Mucosa of descending colon (tissue), 3 donors: ENCODE data around the gene ZNF460. TPM values are rescaled to one million over a fixed set of nuclear protein-coding genes. Genes with fewer than 3 reads are reported as not detected.
A peak's percentile ranks its signal among the peaks of the same experiment; 100 is the strongest.
"Not testable (repeated sequence)": the region's sequence is repeated elsewhere in the genome, so short reads cannot be mapped to it uniquely, and the experiment has no call there.

Experiments
- ATAC-seq: fragments of 200-7000 bp; cut with Tn5 transposase; one replicate; pipeline ENCODE4 v1.9.1; 2020; ENCODE audit warnings: mild to moderate bottlenecking, moderate library complexity
- DNase-seq, 3 donors: peaks; one replicate each; pipeline ENCODE4 v3.0.0-alpha.2; 2020
- H3K36me3 ChIP-seq: fragments of 200-600 bp; one replicate; pipeline ENCODE4 v1.8.0; 2021; ENCODE audit warnings: low read depth, mild to moderate bottlenecking
- H3K4me1 ChIP-seq: fragments of 200-600 bp; one replicate; pipeline ENCODE4 v1.8.0; 2021; ENCODE audit warnings: low read depth, mild to moderate bottlenecking
- H3K4me3 ChIP-seq: fragments of 200-600 bp; one replicate; pipeline ENCODE4 v1.8.0; 2021; ENCODE audit warnings: mild to moderate bottlenecking
- H3K9me3 ChIP-seq: fragments of 200-600 bp; one replicate; pipeline ENCODE4 v1.8.0; 2021; ENCODE audit warnings: mild to moderate bottlenecking
- intact Hi-C, 2 donors: fragments of 100-400 bp; cut with DNase I in 1 of 2; cut with micrococcal nuclease in 1 of 2; formaldehyde crosslinking; loops; one replicate each; pipeline versions ENCODE4 v1.11.0 to v1.11.1; 2022; cut with DNase I, micrococcal nuclease
- total RNA-seq, 3 donors: library from RNA; stranded (reverse); fragmentation: NEBNext Ultra II Directional in 2 of 3; extraction: Animal tissue kit (Norgen Biotek cat#: 25700) in 2 of 3; gene quantifications; one replicate each; pipeline versions ENCODE4 v1.2.1 to v1.2.4, GENCODE V29; 2021 to 2023
- TF ChIP-seq, protein P1 (sequence below): fragments of 200-600 bp; IDR thresholded peaks from one replicate; pipeline ENCODE4 v1.8.0; 2022; ENCODE audit warnings: antibody characterized with exemption, mild to moderate bottlenecking
- donor health status: DM: no; HTN: no; CAD: no; lungs with moderate emphysema.
- donor health status: DM: no; HTN: no; CAD: no.
- donor health status: DM: no; HTN: yes; CAD: no.

The ZNF460 gene
- total RNA-seq, 3 donors from 2014 or later: 25.7 to 55.8 (median 42.2) TPM

DNA sequence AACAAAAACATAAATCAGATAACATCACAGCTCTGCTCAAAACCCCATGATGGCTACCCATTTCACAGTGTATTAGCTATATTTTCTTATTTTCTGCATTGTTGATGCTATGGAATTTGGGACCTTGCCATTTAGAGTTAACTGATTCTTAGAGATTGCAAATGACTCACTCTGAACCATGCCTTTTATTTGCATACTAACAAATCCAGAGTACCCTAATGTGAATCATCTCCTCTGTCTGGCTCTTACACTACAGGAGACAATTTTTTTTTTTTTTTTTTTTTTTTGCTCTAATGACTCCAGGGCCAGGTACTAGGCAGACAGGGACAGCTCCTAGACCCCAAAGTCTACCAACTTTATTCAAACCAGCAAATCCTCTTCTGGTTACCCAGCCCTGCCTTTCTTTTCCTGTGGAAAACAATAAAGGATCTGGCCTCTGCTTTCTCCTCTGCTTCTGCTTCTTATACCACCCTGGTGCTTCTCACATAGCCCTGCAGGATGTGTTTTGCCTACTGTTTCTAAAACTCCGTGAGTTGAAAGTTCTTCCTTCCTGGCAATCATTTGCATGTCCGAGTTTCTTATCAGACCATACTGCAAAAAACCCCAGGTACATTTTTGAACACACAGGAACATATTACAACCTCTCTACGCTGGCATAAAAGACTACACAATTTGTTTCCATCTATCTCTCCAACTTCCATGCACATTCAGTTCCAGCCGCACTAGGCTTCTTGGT lies 10.6 kb upstream of the ZNF460 start:
- TF ChIP-seq, protein P1, sequence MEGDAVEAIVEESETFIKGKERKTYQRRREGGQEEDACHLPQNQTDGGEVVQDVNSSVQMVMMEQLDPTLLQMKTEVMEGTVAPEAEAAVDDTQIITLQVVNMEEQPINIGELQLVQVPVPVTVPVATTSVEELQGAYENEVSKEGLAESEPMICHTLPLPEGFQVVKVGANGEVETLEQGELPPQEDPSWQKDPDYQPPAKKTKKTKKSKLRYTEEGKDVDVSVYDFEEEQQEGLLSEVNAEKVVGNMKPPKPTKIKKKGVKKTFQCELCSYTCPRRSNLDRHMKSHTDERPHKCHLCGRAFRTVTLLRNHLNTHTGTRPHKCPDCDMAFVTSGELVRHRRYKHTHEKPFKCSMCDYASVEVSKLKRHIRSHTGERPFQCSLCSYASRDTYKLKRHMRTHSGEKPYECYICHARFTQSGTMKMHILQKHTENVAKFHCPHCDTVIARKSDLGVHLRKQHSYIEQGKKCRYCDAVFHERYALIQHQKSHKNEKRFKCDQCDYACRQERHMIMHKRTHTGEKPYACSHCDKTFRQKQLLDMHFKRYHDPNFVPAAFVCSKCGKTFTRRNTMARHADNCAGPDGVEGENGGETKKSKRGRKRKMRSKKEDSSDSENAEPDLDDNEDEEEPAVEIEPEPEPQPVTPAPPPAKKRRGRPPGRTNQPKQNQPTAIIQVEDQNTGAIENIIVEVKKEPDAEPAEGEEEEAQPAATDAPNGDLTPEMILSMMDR: no peak
- intact Hi-C loops: no loop called here

DNA sequence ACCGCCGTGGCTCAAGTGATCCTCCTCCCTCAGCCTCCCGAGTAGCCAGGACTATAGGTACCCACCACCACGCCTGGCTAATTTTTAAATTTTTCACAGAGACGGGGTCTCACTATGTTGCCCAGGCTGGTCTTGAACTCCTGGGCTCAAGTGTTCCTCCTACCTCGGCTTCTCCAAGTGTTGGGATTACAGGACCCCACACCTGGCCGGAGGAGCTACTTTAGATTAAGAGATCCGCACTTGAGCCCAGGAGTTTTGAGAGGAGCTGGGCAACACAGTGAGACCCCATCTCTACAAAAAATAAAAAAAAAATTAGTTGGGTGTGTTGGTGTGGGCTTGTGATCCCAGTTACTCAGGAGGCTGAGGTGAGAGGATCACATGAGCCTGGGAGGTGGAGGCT lies 9.0 kb upstream of the ZNF460 start:
- H3K36me3 ChIP-seq: no peaks in the 10 kb centered on the region
- H3K9me3 ChIP-seq: no peaks in the 10 kb centered on the region
- no peaks in the 10 kb centered on the region for H3K4me1 ChIP-seq
- no peak for ATAC-seq
- intact Hi-C loops: no loop called here
- TF ChIP-seq, protein P1: no peak
- no peak overlapping the region for H3K4me3 ChIP-seq
- DNase-seq: no peak

More for the DNA sequence above, 10.6 kb upstream of the ZNF460 start:
- no peak for DNase-seq
- ATAC-seq: peak; percentile 9
- Histone ChIP-seq H3K4me1 (no peaks in the 10 kb centered on the region), H3K36me3 (no peaks in the 10 kb centered on the region), H3K9me3 (no peaks in the 10 kb centered on the region), H3K4me3 (no peak overlapping the region)

DNA sequence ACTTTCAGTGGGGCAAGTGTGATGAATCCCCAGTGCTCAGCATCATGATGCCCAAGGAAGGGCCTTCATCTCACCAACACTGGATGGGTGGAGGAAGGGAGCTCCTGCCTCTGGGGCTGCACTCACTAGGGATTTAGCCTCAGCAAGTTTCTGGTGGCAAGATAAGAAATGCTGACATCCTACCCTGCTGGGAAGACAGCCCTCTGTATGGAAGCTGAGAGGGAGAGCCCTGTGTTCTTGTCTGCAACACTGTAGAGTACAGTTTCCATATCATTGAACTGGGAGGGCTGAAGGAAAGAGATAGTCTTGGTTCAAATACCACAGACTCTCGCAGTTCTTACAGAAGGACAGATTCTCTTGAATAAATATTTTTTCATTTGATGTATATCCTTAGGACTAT lies 7.3 kb upstream of the ZNF460 start:
- no peak overlapping the region for H3K4me3 ChIP-seq
- no peaks in the 10 kb centered on the region for H3K36me3 ChIP-seq
- no peak for DNase-seq
- TF ChIP-seq, protein P1: no peak
- no peaks in the 10 kb centered on the region for H3K9me3 ChIP-seq
- no peaks in the 10 kb centered on the region for H3K4me1 ChIP-seq
- intact Hi-C loops: no loop called here
- no peak for ATAC-seq

DNA sequence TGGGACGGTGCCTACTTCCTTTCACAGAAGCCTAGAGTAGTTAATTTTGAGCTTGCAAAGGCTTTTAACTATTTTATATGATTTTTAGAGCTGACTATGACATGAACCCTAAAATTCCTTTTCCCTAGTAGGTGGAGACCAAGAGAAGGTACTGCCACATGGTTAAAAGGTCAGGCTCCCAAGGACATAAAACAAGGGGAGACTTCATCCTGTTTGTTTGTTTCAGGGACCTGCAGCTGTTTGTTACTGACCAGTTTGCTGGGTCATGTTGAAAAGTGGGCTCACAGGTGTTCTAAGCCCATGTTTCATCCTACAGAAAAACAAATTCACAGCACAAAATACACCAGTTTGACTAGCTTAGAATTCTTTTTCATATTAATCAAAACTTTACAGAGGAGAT lies 3.9 kb upstream of the ZNF460 start:
- TF ChIP-seq, protein P1: no peak
- Histone ChIP-seq H3K4me1 (no peaks in the 10 kb centered on the region), H3K9me3 (no peaks in the 10 kb centered on the region), H3K36me3 (no peaks in the 10 kb centered on the region), H3K4me3 (no peak overlapping the region)
- DNase-seq (no peak), ATAC-seq (no peak)
- intact Hi-C loops: no loop called here

DNA sequence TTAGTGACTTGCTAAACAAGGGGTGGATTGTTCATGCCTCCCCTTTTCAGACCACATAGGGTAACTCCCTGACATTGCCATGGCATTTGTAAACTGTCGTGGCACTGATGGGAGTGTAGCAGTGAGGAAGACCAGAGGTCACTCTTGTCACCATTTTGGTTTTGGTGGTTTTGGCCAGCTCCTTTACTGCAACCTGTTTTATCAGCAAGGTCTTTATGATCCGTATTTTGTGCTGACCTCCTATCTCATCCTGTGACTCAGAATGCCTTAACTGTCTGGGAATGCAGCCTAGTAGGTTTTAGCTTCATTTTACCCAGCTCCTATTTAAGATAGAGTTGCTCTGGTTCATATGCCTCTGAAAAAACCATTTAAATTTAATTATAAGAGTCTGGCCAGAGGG lies 1.8 kb upstream of the ZNF460 start:
- H3K9me3 ChIP-seq, ATAC-seq, H3K36me3 ChIP-seq, intact Hi-C loops, DNase-seq, H3K4me3 ChIP-seq: not testable (repeated sequence)
- H3K4me1 ChIP-seq: peaks cover 11% of the 10 kb centered on the region

DNA sequence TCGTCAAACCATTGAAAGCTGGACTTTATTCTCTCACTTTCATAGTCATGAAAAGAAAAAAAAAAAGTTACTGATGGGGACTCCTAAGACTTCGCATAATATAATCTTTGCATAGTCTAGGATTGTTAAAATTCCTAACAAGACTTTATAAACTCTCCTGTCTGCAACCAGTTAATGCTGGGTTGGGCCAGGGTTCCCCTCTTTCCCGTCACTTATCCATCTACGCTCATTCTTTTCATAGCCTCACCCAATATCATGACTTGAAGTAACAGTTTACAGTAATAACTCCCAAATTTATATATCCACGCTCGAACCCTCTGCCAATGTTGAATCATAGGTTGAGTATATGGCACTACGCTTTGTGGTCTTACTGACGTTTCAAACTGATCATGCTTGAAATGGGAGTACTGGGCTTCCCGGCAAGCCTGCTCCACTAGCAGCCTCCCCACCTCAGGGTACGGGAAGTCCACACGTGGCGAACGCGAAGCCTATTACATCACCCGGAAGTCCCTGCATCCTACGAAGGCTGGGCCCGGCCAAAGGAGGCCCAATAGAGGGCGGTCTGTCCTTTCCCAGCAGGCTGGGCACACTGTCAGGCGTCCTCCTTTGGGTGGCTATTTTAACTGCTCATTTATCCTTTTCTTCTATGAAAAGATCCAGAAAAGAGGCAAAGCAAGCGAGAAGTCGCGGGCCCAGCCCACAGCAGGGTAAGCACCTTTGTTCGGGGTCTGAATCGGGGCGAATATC lies 694 bp upstream of the ZNF460 start:
- intact Hi-C loops: no loop called here
- Histone ChIP-seq H3K36me3 (no peaks in the 10 kb centered on the region), H3K4me3 (peak overlapping the region; percentile 49), H3K9me3 (no peaks in the 10 kb centered on the region), H3K4me1 (peaks cover 11% of the 10 kb centered on the region)
- ATAC-seq (peak; percentile 94), DNase-seq (peak; percentile 88 to 93 (median 89))
- TF ChIP-seq, protein P1: no peak
